CD14-positive monocyte (primary cell): ENCODE results near the gene SORBS2. TPM values are rescaled to one million over a fixed set of nuclear protein-coding genes. Genes with fewer than 3 reads are reported as not detected.

Experiments used
- DNase-seq, 3 donors: peaks; one replicate each; pipeline ENCODE4 v3.0.0-alpha.2; 2011 to 2022
- H2AFZ ChIP-seq: 2 replicates; pipeline ENCODE4 v1.6.0; 2012; ENCODE audit warnings: mild to moderate bottlenecking, low read depth, low read length, inconsistent platforms; ENCODE audit not compliant: insufficient read depth, poor library complexity, severe bottlenecking
- H3K27ac ChIP-seq, 2 donors: 1 replicate in 1 of 2; 2 replicates in 1 of 2; pipeline ENCODE4 v1.5.1; 2012 to 2013; ENCODE audit warnings: low read length in 2 of 2, control low read depth in 1 of 2, inconsistent platforms in 1 of 2, low read depth in 1 of 2, mild to moderate bottlenecking in 1 of 2
- H3K27me3 ChIP-seq, 2 donors: one replicate each; pipeline versions ENCODE4 v1.6.0 to v1.6.1; 2011 to 2013; ENCODE audit warnings: low read length in 2 of 2; ENCODE audit not compliant: control insufficient read depth in 2 of 2, insufficient read depth in 2 of 2
- H3K36me3 ChIP-seq, 2 donors: replicated peaks in 1 of 2; 1 replicate in 1 of 2; 2 replicates in 1 of 2; pipeline versions ENCODE4 v1.5.1 to v1.6.1; 2012 to 2013; ENCODE audit warnings: low read length in 2 of 2, control low read depth in 1 of 2, inconsistent platforms in 1 of 2, mild to moderate bottlenecking in 1 of 2; ENCODE audit not compliant: insufficient read depth in 2 of 2, control insufficient read depth in 1 of 2
- H3K4me1 ChIP-seq, 2 donors: 1 replicate in 1 of 2; 2 replicates in 1 of 2; pipeline versions ENCODE4 v1.5.1 to v1.6.1; 2012 to 2013; ENCODE audit warnings: low read length in 2 of 2, control low read depth in 1 of 2, inconsistent platforms in 1 of 2, mild to moderate bottlenecking in 1 of 2, moderate library complexity in 1 of 2; ENCODE audit not compliant: insufficient read depth in 2 of 2, control insufficient read depth in 1 of 2
- H3K4me2 ChIP-seq: replicated peaks from 2 replicates; pipeline ENCODE3; 2012; ENCODE audit warnings: low read length, moderate library complexity, mild to moderate bottlenecking; ENCODE audit not compliant: poor library complexity, severe bottlenecking; ENCODE audit errors: extremely low read depth
- H3K4me3 ChIP-seq, 3 experiments: fragments of 200-600 bp in 1 of 3; sonication (generic) in 1 of 3; replicated peaks in 1 of 3; 1 replicate in 2 of 3; 2 replicates in 1 of 3; pipeline ENCODE4 v1.5.1; 2011 to 2013; ENCODE audit warnings: low read length in 3 of 3, mild to moderate bottlenecking in 3 of 3, control low read depth in 2 of 3, low read depth in 2 of 3, inconsistent platforms in 1 of 3, moderate library complexity in 1 of 3
- H3K79me2 ChIP-seq: 2 replicates; pipeline ENCODE4 v1.6.0; 2012; ENCODE audit warnings: mild to moderate bottlenecking, control low read depth, inconsistent platforms, low read length, moderate library complexity; ENCODE audit not compliant: insufficient read depth
- H3K9ac ChIP-seq: 2 replicates; pipeline ENCODE4 v1.6.0; 2017; ENCODE audit warnings: low read length, mild to moderate bottlenecking; ENCODE audit not compliant: insufficient read depth, poor library complexity, severe bottlenecking
- H3K9me3 ChIP-seq, 2 donors: replicated peaks in 1 of 2; 1 replicate in 1 of 2; 2 replicates in 1 of 2; pipeline versions ENCODE4 v1.5.1 to v1.6.1; 2012 to 2013; ENCODE audit warnings: low read length in 2 of 2, control low read depth in 1 of 2; ENCODE audit not compliant: control insufficient read depth in 1 of 2, insufficient read depth in 1 of 2
- H4K20me1 ChIP-seq: 2 replicates; pipeline ENCODE4 v1.6.0; 2012; ENCODE audit warnings: mild to moderate bottlenecking, low read length, control low read depth, moderate library complexity; ENCODE audit not compliant: insufficient read depth
- H3K27ac Mint-ChIP-seq, 7 donors: one replicate each; pipeline ENCODE4 v1.8.0; 2020; ENCODE audit warnings: mild to moderate bottlenecking in 7 of 7, mixed read lengths in 7 of 7, moderate library complexity in 6 of 7, inconsistent platforms in 2 of 7
- H3K27me3 Mint-ChIP-seq, 3 donors: one replicate each; pipeline ENCODE4 v1.8.0; 2021 to 2022; ENCODE audit warnings: low read depth in 3 of 3, mild to moderate bottlenecking in 3 of 3, mixed read lengths in 3 of 3, moderate library complexity in 3 of 3, inconsistent platforms in 1 of 3
- H3K36me3 Mint-ChIP-seq, 2 donors: one replicate each; pipeline ENCODE4 v1.8.0; 2020; ENCODE audit warnings: mixed read lengths in 2 of 2, inconsistent platforms in 1 of 2, mild to moderate bottlenecking in 1 of 2
- H3K4me1 Mint-ChIP-seq: one replicate; pipeline ENCODE4 v1.8.0; 2020; ENCODE audit warnings: mild to moderate bottlenecking, mixed read lengths
- H3K4me3 Mint-ChIP-seq, 2 donors: one replicate each; pipeline ENCODE4 v1.8.0; 2020; ENCODE audit warnings: mild to moderate bottlenecking in 2 of 2, mixed read lengths in 2 of 2, moderate library complexity in 1 of 2
- H3K9me3 Mint-ChIP-seq, 7 donors: one replicate each; pipeline ENCODE4 v1.8.0; 2020 to 2022; ENCODE audit warnings: mixed read lengths in 7 of 7, mild to moderate bottlenecking in 6 of 7, moderate library complexity in 6 of 7, inconsistent platforms in 2 of 7
- CTCF ChIP-seq: fragments of 200-600 bp; IDR thresholded peaks from one replicate; pipeline ENCODE4 v1.8.0; 2022; ENCODE audit warnings: antibody characterized with exemption, mild to moderate bottlenecking
- WGBS: methylation state at CpG from one replicate; pipeline ENCODE4 v1.1.5; 2013; ENCODE audit warnings: missing lambda C conversion rate; ENCODE audit not compliant: insufficient coverage; 5-methylcytosine and 5-hydroxymethylcytosine counted together
- intact Hi-C, 2 donors: fragments of 100-400 bp; cut with micrococcal nuclease; formaldehyde crosslinking; loops; one replicate each; pipeline versions ENCODE4 v1.15.0 to v1.15.1; 2023
- polyA plus RNA-seq, 3 donors: library from polyadenylated mRNA; depleted of rRNA in 1 of 3; unstranded in 2 of 3; stranded (reverse) in 1 of 3; fragments of 300-500 nt in 2 of 3; fragments of >200 nt in 1 of 3; fragmentation: Illumina TruSeq in 2 of 3; gene quantifications; 1 replicate in 2 of 3; 2 replicates in 1 of 3; pipeline ENCODE4 v1.2.3, GENCODE V29; 2012 to 2021

Gene SORBS2
- polyA plus RNA-seq, 3 donors, result not detected

DNA sequence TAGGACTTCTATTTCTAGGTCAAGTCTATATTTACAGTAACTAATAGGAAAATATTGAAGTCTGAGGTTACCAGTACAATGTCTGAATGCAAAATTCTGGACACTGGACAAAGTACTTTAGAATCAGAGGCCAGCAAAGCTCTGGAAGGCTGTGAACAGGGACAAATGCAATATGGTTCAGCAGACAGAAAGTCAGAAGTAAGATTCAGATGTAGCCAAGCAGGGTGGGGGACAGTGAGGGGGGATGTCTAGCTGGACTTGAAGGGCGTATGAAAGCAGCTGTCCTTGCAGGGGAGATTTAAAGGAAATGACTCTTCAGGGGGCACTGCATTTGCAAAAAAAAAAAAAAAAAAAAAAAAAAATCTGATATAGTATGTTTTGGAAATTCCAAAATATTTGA is 2.9 kb downstream of the SORBS2 start:
- Histone ChIP-seq H3K4me2 (no peak overlapping the region), H3K9me3 (no peaks in the 10 kb centered on the region), H3K27me3 (peaks cover 0 to 7% of the 10 kb centered on the region in 2 donors), H3K4me1 (no peaks in the 10 kb centered on the region), H3K27ac (no peak overlapping the region), H3K4me3 (no peak overlapping the region), H4K20me1 (no peaks in the 10 kb centered on the region), H3K9ac (no peak overlapping the region), H3K79me2 (no peaks in the 10 kb centered on the region), H2AFZ (no peak overlapping the region), H3K36me3 (no peaks in the 10 kb centered on the region)
- no CpG with 5 or more reads among the region's 1 CpG for WGBS
- Mint-ChIP-seq H3K27me3 (peaks cover 10 to 15% (median 13%) of the 10 kb centered on the region in 3 donors), H3K9me3 (no peaks in the 10 kb centered on the region), H3K36me3 (no peaks in the 10 kb centered on the region), H3K4me1 (no peaks in the 10 kb centered on the region), H3K27ac (no peak overlapping the region), H3K4me3 (no peak overlapping the region)
- intact Hi-C loops, result no loop called here
- TF ChIP-seq CTCF, result no peak
- no peak for DNase-seq

GRCh38 chr4:185805979-185806378 is 6.0 kb downstream of the SORBS2 start:
- H3K36me3 Mint-ChIP-seq, result no peaks in the 10 kb centered on the region

More at GRCh38 chr4:185805979-185806378, 6.0 kb downstream of the SORBS2 start:
- no peaks in the 10 kb centered on the region for H3K4me1 Mint-ChIP-seq
- peaks cover 3 to 6% (median 5%) of the 10 kb centered on the region in 3 donors for H3K27me3 Mint-ChIP-seq
- Histone ChIP-seq H3K27ac (no peak overlapping the region), H3K4me2 (no peak overlapping the region), H3K79me2 (no peaks in the 10 kb centered on the region), H4K20me1 (no peaks in the 10 kb centered on the region), H3K36me3 (no peaks in the 10 kb centered on the region), H3K27me3 (peaks cover 0 to 4% of the 10 kb centered on the region in 2 donors), H3K9ac (no peak overlapping the region), H3K4me3 (no peak overlapping the region), H2AFZ (no peak overlapping the region), H3K9me3 (no peaks in the 10 kb centered on the region), H3K4me1 (no peaks in the 10 kb centered on the region)
- WGBS, result no CpG with 5 or more reads among the region's 4 CpGs
- H3K27ac Mint-ChIP-seq, result no peak overlapping the region
- intact Hi-C loops, result no loop called here
- peaks cover 0 to 3% (median 0%) of the 10 kb centered on the region in 7 donors for H3K9me3 Mint-ChIP-seq
- TF ChIP-seq CTCF, result no peak
- no peak for DNase-seq
- H3K4me3 Mint-ChIP-seq, result no peak overlapping the region
